ENCODE measurements around the gene MIB2.

DNA sequence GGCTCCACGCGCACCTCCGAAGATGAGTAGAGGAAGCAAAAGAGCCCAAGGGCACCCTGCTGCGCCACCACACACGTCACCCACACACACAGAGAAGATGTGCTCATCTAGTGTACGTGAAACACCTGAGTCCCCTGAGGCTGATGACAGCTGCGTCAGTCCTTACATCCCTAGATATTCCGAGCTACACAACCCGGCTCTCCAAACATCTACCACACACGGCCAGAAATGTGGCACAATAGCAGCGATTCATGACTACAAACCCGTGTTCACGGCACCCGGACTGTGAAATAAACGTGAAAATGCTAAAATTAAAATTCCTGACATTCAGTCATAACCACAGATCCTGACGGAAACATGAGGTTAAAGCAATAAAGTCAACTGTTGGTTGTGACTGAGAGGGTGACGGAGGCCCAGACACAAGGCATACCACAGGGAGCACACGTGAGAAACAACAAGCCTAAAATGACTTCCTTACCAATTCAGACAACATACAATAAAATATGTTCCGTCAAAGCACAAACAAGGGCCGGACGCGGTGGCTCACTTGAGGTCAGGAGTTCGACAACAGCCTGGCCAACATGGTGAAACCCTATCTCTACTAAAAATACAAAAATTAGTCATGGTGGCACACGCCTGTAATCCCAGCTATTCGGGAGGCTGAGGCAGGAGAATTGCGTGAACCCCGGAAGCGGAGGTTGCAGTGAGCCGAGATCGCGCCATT lies 48.0 kb upstream of the MIB2 start:
- TF ChIP-seq, protein P1, sequence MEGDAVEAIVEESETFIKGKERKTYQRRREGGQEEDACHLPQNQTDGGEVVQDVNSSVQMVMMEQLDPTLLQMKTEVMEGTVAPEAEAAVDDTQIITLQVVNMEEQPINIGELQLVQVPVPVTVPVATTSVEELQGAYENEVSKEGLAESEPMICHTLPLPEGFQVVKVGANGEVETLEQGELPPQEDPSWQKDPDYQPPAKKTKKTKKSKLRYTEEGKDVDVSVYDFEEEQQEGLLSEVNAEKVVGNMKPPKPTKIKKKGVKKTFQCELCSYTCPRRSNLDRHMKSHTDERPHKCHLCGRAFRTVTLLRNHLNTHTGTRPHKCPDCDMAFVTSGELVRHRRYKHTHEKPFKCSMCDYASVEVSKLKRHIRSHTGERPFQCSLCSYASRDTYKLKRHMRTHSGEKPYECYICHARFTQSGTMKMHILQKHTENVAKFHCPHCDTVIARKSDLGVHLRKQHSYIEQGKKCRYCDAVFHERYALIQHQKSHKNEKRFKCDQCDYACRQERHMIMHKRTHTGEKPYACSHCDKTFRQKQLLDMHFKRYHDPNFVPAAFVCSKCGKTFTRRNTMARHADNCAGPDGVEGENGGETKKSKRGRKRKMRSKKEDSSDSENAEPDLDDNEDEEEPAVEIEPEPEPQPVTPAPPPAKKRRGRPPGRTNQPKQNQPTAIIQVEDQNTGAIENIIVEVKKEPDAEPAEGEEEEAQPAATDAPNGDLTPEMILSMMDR (IDR thresholded peaks at IDR 0.05; ENCODE audit: insufficient read depth, low read length), result no peak
- TF ChIP-seq GABPA (IDR thresholded peaks at IDR 0.05; ENCODE audit: low read depth) (no peak), POLR2AphosphoS5 (IDR thresholded peaks at IDR 0.05; ENCODE audit: low read depth) (no peak), SPI1 (IDR thresholded peaks at IDR 0.05; ENCODE audit: borderline replicate concordance, low read depth) (no peak)
- TF ChIP-seq, protein P2, sequence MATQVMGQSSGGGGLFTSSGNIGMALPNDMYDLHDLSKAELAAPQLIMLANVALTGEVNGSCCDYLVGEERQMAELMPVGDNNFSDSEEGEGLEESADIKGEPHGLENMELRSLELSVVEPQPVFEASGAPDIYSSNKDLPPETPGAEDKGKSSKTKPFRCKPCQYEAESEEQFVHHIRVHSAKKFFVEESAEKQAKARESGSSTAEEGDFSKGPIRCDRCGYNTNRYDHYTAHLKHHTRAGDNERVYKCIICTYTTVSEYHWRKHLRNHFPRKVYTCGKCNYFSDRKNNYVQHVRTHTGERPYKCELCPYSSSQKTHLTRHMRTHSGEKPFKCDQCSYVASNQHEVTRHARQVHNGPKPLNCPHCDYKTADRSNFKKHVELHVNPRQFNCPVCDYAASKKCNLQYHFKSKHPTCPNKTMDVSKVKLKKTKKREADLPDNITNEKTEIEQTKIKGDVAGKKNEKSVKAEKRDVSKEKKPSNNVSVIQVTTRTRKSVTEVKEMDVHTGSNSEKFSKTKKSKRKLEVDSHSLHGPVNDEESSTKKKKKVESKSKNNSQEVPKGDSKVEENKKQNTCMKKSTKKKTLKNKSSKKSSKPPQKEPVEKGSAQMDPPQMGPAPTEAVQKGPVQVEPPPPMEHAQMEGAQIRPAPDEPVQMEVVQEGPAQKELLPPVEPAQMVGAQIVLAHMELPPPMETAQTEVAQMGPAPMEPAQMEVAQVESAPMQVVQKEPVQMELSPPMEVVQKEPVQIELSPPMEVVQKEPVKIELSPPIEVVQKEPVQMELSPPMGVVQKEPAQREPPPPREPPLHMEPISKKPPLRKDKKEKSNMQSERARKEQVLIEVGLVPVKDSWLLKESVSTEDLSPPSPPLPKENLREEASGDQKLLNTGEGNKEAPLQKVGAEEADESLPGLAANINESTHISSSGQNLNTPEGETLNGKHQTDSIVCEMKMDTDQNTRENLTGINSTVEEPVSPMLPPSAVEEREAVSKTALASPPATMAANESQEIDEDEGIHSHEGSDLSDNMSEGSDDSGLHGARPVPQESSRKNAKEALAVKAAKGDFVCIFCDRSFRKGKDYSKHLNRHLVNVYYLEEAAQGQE (IDR thresholded peaks at IDR 0.05; ENCODE audit: insufficient replicate concordance, low read depth), result no peak

All from HL-60 (cell line).